ENCODE data around the gene NANOG. TPM values are rescaled to one million over a fixed set of nuclear protein-coding genes. Genes with fewer than 3 reads are reported as not detected.
"Not testable (repeated sequence)": the region's sequence is repeated elsewhere in the genome, so short reads cannot be mapped to it uniquely, and the experiment has no call there.

The NANOG gene
- total and polyA plus RNA-seq, 2 donors (not counting 3 experiments of a cell fraction or from before 2014, with no cell fraction given), result 0.03 TPM; not detected in 1

DNA sequence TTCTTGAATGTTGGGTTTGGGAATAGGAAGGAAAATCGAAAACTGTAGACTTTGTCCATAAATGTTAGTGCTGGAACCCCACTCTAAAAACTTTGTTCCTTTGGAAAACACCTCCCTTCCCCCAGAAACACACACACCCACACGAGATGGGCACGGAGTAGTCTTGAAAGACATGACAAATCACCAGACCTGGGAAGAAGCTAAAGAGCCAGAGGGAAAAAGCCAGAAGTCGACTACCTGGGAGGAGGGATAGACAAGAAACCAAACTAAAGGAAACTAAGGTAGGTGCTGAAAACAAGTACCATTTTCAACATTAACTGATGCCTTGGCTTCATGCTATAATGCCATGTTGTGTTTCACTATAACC, 925 bp upstream of the NANOG start:
- DNase-seq (ENCODE audit: low read depth, low spot score), result no peak
- CTCF ChIA-PET, result interaction anchor here (1.2 kb wide), 1 partner anchor 19 kb away, joined by 6 read pairs; no protein-coding TSS in a partner anchor
- intact Hi-C loops (cut with micrococcal nuclease), result no loop called here
- POLR2A ChIA-PET, result no interaction called here
- H3K4me1 ChIP-seq (ENCODE audit: control insufficient read depth, extremely low read depth, insufficient read depth, low read length), result no peaks in the 10 kb centered on the region
- H3K4me3 ChIP-seq (replicated peaks in 1 of 3; ENCODE audit: insufficient read depth in 1 of 3, low read depth in 1 of 3, low read length in 3 of 3), result no peak overlapping the region
- no peak for FAIRE-seq
- no peak overlapping the region for H3K27ac ChIP-seq (ENCODE audit: insufficient read depth, low read depth, low read length)
- H3K27me3 ChIP-seq (ENCODE audit: control insufficient read depth in 2 of 2, insufficient read depth in 2 of 2, low read length in 2 of 2), result peaks cover 6 to 8% of the 10 kb centered on the region in 2 experiments
- TF ChIP-seq POLR2A (IDR thresholded peaks at IDR 0.05; ENCODE audit: low read depth, low read length) (no peak), EZH2 (IDR thresholded peaks at IDR 0.05; ENCODE audit: borderline replicate concordance, low read depth, low read length, severe bottlenecking) (no peak), POLR2AphosphoS5 (IDR thresholded peaks at IDR 0.05; ENCODE audit: insufficient read depth, low read depth, low read length) (no peak), MYC (IDR thresholded peaks at IDR 0.05; ENCODE audit: low read depth, low read length) (no peak), JUN (IDR thresholded peaks at IDR 0.05; ENCODE audit: borderline replicate concordance, insufficient read depth, insufficient read length, low read depth) (no peak), FOS (IDR thresholded peaks at IDR 0.05; ENCODE audit: borderline replicate concordance, insufficient read depth, low read length) (no peak), GATA2 (IDR thresholded peaks at IDR 0.05; ENCODE audit: insufficient read depth, insufficient read length, low read depth, low read length) (no peak)
- TF ChIP-seq, protein P1, sequence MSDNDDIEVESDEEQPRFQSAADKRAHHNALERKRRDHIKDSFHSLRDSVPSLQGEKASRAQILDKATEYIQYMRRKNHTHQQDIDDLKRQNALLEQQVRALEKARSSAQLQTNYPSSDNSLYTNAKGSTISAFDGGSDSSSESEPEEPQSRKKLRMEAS (IDR thresholded peaks at IDR 0.05; ENCODE audit: insufficient read depth, insufficient read length), result no peak
- no TSS peak for BruUV-seq (replicated peaks)
- H2AFZ ChIP-seq (ENCODE audit: low read depth, low read length), result no peak overlapping the region
- no peaks in the 10 kb centered on the region for H3K9me1 ChIP-seq (replicated peaks; ENCODE audit: control insufficient read depth, extremely low read depth, insufficient read depth, low read length)
- H3K4me2 ChIP-seq (ENCODE audit: insufficient read depth, low read length), result no peak overlapping the region
- H3K36me3 ChIP-seq (ENCODE audit: control insufficient read depth in 2 of 2, extremely low read depth in 1 of 2, insufficient read depth in 2 of 2, low read length in 2 of 2), result no peaks in the 10 kb centered on the region
- dilution Hi-C loops (cut with MboI; ENCODE audit: extremely low pct_ligation_motif_present, low sequenced_read_pairs), result no loop called here
- H3K9me3 ChIP-seq (replicated peaks; ENCODE audit: control insufficient read depth, insufficient read depth, low read length), result no peaks in the 10 kb centered on the region
- H3K9ac ChIP-seq (replicated peaks; ENCODE audit: extremely low read depth, insufficient read depth, low read length), result no peak overlapping the region
- no peaks in the 10 kb centered on the region for H3K79me2 ChIP-seq (ENCODE audit: control insufficient read depth, insufficient read depth, low read length)
- H4K20me1 ChIP-seq (replicated peaks; ENCODE audit: control insufficient read depth, extremely low read depth, insufficient read depth, low read length), result no peaks in the 10 kb centered on the region

DNA sequence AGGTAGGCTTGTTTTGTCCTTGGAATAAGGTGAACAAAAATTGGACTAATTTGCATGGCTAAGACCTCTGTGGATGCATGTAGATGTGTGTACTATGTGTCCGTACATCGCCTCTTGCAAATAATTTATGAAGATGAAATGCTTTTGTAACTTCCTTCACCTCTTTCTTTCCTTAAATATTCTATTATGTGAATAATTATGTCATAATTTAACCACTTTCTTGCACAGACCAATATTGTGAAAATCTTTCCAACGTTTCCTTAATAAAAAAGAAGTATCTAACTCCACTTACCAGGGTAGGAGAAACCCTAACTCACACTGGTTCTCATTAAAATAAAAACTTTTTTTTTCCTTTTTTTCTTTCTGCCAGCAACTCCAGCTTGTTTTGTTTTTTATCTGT, 4.0 kb downstream of the NANOG start:
- TF ChIP-seq GATA2 (IDR thresholded peaks at IDR 0.05; ENCODE audit: insufficient read depth, insufficient read length, low read depth, low read length) (no peak), JUN (IDR thresholded peaks at IDR 0.05; ENCODE audit: borderline replicate concordance, insufficient read depth, insufficient read length, low read depth) (no peak), POLR2A (IDR thresholded peaks at IDR 0.05; ENCODE audit: low read depth, low read length) (no peak), EZH2 (IDR thresholded peaks at IDR 0.05; ENCODE audit: borderline replicate concordance, low read depth, low read length, severe bottlenecking) (no peak)
- no TSS peak for BruUV-seq (replicated peaks)
- no peaks in the 10 kb centered on the region for H3K79me2 ChIP-seq (ENCODE audit: control insufficient read depth, insufficient read depth, low read length)
- no peak overlapping the region for H2AFZ ChIP-seq (ENCODE audit: low read depth, low read length)
- H3K4me3 ChIP-seq (replicated peaks in 1 of 3; ENCODE audit: insufficient read depth in 1 of 3, low read depth in 1 of 3, low read length in 3 of 3), result no peak overlapping the region
- no peak overlapping the region for H3K9ac ChIP-seq (replicated peaks; ENCODE audit: extremely low read depth, insufficient read depth, low read length)
- dilution Hi-C loops (cut with MboI; ENCODE audit: extremely low pct_ligation_motif_present, low sequenced_read_pairs), result no loop called here
- ChIA-PET POLR2A (no interaction called here), CTCF (no interaction called here)
- H3K4me2 ChIP-seq (ENCODE audit: insufficient read depth, low read length), result no peak overlapping the region
- DNase-seq (ENCODE audit: low read depth, low spot score) (no peak), FAIRE-seq (no peak)
- intact Hi-C loops (cut with micrococcal nuclease), result no loop called here
- peaks cover 3 to 4% of the 10 kb centered on the region in 2 experiments for H3K27me3 ChIP-seq (ENCODE audit: control insufficient read depth in 2 of 2, insufficient read depth in 2 of 2, low read length in 2 of 2)
- H4K20me1 ChIP-seq (replicated peaks; ENCODE audit: control insufficient read depth, extremely low read depth, insufficient read depth, low read length), result no peaks in the 10 kb centered on the region
- no peaks in the 10 kb centered on the region for H3K9me1 ChIP-seq (replicated peaks; ENCODE audit: control insufficient read depth, extremely low read depth, insufficient read depth, low read length)
- H3K9me3 ChIP-seq (replicated peaks; ENCODE audit: control insufficient read depth, insufficient read depth, low read length), result no peaks in the 10 kb centered on the region
- no peak overlapping the region for H3K27ac ChIP-seq (ENCODE audit: insufficient read depth, low read depth, low read length)
- no peaks in the 10 kb centered on the region for H3K36me3 ChIP-seq (ENCODE audit: control insufficient read depth in 2 of 2, extremely low read depth in 1 of 2, insufficient read depth in 2 of 2, low read length in 2 of 2)
- no peaks in the 10 kb centered on the region for H3K4me1 ChIP-seq (ENCODE audit: control insufficient read depth, extremely low read depth, insufficient read depth, low read length)

DNA sequence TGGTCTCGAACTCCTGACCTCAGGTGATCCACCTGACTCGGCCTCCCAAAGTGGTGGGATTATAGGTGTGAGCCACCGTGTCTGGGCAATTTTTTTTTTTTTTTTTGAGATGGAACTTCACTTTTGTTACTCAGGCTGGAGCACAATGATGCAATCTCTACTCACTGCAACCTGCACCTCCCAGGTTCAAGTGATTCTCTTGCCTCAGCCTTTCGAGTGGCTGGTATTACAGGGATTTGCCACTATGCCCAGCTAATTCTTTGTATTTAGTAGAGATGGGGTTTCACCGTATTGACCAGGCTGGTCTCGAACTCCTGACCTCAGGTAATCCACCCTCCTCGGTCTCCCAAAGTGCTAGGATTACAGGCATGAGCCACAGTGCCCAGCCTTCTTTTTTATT, 8.1 kb downstream of the NANOG start:
- H3K79me2 ChIP-seq (ENCODE audit: control insufficient read depth, insufficient read depth, low read length); DNase-seq (ENCODE audit: low read depth, low spot score); intact Hi-C loops (cut with micrococcal nuclease); H3K27me3 ChIP-seq (ENCODE audit: control insufficient read depth in 2 of 2, insufficient read depth in 2 of 2, low read length in 2 of 2); H3K4me2 ChIP-seq (ENCODE audit: insufficient read depth, low read length); H3K9me3 ChIP-seq (replicated peaks; ENCODE audit: control insufficient read depth, insufficient read depth, low read length); H3K4me3 ChIP-seq (replicated peaks in 1 of 3; ENCODE audit: insufficient read depth in 1 of 3, low read depth in 1 of 3, low read length in 3 of 3); POLR2A ChIA-PET; dilution Hi-C loops (cut with MboI; ENCODE audit: extremely low pct_ligation_motif_present, low sequenced_read_pairs); H3K27ac ChIP-seq (ENCODE audit: insufficient read depth, low read depth, low read length); H3K36me3 ChIP-seq (ENCODE audit: control insufficient read depth in 2 of 2, extremely low read depth in 1 of 2, insufficient read depth in 2 of 2, low read length in 2 of 2); H3K4me1 ChIP-seq (ENCODE audit: control insufficient read depth, extremely low read depth, insufficient read depth, low read length); H3K9ac ChIP-seq (replicated peaks; ENCODE audit: extremely low read depth, insufficient read depth, low read length); H4K20me1 ChIP-seq (replicated peaks; ENCODE audit: control insufficient read depth, extremely low read depth, insufficient read depth, low read length); H3K9me1 ChIP-seq (replicated peaks; ENCODE audit: control insufficient read depth, extremely low read depth, insufficient read depth, low read length); BruUV-seq (replicated peaks); H2AFZ ChIP-seq (ENCODE audit: low read depth, low read length); FAIRE-seq: not testable (repeated sequence)
- CTCF ChIA-PET, result interaction anchor here (1.4 kb wide), 1 partner anchor 10 kb away, joined by 5 read pairs; no protein-coding TSS in a partner anchor
